GM12892 (cell line): Measurements from ENCODE around the gene LRPPRC.

Source experiments
- POLR2A ChIP-seq: IDR thresholded peaks from 2 replicates; pipeline ENCODE4 v1.6.1; 2011; ENCODE audit warnings: low read depth, low read length, control low read depth
- POLR2AphosphoS5 ChIP-seq: IDR thresholded peaks from 2 replicates; pipeline ENCODE4 v1.6.1; 2011; ENCODE audit warnings: low read depth, low read length, control low read depth

DNA sequence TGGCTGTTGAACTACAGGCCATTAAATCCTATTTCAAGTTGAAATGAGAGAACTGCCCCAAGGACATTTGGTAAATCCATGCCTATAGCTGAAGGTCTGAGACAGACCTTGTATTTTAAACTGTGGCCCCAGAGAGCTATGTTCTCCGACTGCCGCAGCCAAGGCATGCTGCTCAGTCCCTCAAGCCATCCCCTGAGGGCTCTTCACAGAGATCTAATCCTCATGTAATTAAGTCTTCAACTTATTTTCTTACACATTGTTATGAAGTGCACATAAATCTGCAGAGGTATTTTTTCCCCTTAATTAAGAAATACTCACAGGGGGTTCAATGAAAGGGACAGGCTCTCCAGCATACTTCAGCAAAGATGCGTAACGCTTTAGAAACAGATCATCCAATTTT lies 106.4 kb downstream of the LRPPRC start:
- TF ChIP-seq POLR2A (no peak), POLR2AphosphoS5 (no peak)
